Transverse colon (tissue), 4 donors: Measurements from ENCODE around the gene B4GALT2.

Experiments
- EP300 ChIP-seq: sonication (generic); formaldehyde crosslinking; IDR thresholded peaks from one replicate; pipeline ENCODE4 v1.6.1; 2017; ENCODE audit warnings: antibody characterized with exemption, low read depth
- POLR2A ChIP-seq: fragments of 450-650 bp; IDR thresholded peaks from one replicate; pipeline ENCODE4 v1.6.1; 2016; ENCODE audit warnings: antibody characterized with exemption, mild to moderate bottlenecking, moderate library complexity
- POLR2AphosphoS5 ChIP-seq, 3 donors: sonication (generic); formaldehyde crosslinking; IDR thresholded peaks; one replicate each; pipeline ENCODE4 v1.6.1; 2016; ENCODE audit warnings: antibody characterized with exemption in 3 of 3
- TF ChIP-seq, protein P1 (sequence below), 5 experiments: fragments of 200-600 bp in 3 of 5; fragments of 450-650 bp in 2 of 5; sonication (generic) in 3 of 5; IDR thresholded peaks; 1 replicate in 2 of 5; 2 replicates in 3 of 5; pipeline ENCODE4 v1.5.1; 2016 to 2017; ENCODE audit warnings: antibody characterized with exemption in 5 of 5, inconsistent platforms in 3 of 5, mild to moderate bottlenecking in 2 of 5, moderate library complexity in 1 of 5

DNA sequence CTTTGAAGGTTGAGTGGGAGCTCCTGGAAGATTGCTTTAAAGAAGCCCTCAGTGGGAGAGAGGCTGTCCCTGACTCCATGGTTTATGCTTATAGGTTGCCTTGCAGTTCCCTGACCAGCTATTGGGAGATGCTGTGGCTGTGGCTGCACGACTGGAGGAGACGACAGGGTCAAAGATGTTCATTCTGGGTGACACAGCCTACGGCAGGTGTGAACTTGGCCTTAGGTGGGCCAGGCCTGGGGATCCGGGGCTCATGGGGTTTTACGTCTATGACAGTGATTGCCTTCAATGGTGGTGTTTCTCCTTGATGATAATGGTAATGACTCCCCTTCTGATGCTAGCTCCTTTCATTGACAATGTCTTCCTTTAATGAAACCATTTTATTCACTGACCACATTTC is 8.5 kb upstream of the B4GALT2 start:
- no peak for TF ChIP-seq EP300
- TF ChIP-seq POLR2A: no peak
- TF ChIP-seq, protein P1, sequence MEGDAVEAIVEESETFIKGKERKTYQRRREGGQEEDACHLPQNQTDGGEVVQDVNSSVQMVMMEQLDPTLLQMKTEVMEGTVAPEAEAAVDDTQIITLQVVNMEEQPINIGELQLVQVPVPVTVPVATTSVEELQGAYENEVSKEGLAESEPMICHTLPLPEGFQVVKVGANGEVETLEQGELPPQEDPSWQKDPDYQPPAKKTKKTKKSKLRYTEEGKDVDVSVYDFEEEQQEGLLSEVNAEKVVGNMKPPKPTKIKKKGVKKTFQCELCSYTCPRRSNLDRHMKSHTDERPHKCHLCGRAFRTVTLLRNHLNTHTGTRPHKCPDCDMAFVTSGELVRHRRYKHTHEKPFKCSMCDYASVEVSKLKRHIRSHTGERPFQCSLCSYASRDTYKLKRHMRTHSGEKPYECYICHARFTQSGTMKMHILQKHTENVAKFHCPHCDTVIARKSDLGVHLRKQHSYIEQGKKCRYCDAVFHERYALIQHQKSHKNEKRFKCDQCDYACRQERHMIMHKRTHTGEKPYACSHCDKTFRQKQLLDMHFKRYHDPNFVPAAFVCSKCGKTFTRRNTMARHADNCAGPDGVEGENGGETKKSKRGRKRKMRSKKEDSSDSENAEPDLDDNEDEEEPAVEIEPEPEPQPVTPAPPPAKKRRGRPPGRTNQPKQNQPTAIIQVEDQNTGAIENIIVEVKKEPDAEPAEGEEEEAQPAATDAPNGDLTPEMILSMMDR (IDR thresholded peaks at IDR 0.05): no peak
- no peak for TF ChIP-seq POLR2AphosphoS5 (IDR thresholded peaks at IDR 0.05)
